SKM-1 (cell line): Measurements from ENCODE around the gene DNAJC5.
"Not testable (repeated sequence)": the region's sequence is repeated elsewhere in the genome, so short reads cannot be mapped to it uniquely, and the experiment has no call there.

Experiments
- DNase-seq: peaks from one replicate; lab custom pipeline; 2025; ENCODE audit not compliant: unreplicated experiment; lab: John Stamatoyannopoulos, UW

Gene DNAJC5

DNA sequence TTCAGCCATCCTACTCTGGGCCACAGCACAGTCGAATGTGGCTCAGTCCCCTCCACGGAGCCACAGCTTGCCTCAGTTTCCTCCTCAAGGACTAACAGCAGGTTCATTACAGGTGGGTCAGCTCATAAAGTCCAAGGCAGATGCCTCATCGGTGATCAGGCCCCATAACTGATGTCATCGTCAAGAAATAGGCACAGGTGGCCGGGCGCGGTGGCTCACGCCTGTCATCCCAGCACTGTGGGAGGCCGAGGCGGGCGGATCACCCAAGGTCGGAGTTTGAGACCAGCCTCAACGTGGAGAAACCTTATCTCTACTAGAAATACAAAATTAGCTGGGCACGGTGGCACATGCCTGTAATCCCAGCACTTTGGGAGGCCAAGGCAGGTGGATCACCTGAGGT lies 57.8 kb downstream of the DNAJC5 start:
- no peak for DNase-seq

DNA sequence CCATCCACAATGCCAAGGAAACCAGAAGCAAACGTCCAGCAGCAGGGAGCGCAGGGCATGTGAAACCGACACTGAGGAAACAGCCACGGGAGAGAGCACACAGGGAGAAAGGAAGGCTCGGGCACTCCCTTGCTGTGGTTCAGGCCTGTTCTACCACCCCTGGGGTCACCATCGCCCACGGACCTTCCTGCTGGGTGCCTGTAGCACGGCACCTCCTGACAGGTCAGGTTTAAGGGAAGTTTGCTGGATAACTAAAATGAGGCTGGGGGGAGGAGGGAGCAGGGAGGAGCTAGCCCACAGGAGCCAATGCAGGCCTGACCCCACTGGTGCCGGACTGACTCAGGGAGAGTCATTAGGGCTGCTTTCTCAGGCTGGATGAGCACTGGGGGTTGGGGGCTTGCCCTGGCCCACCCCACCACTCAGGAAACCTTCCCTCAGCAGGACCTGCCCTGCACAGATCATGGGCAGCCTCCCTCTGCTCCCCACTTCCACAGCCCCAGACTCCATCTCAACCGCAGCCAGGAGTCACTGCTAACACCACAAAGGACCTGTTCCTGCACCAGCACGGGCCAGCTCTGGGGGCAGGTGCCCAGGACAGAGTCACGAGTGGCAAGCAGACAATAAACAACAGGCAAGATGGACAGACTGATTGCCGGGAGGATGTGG lies 59.0 kb downstream of the DNAJC5 start:
- no peak for DNase-seq

DNA sequence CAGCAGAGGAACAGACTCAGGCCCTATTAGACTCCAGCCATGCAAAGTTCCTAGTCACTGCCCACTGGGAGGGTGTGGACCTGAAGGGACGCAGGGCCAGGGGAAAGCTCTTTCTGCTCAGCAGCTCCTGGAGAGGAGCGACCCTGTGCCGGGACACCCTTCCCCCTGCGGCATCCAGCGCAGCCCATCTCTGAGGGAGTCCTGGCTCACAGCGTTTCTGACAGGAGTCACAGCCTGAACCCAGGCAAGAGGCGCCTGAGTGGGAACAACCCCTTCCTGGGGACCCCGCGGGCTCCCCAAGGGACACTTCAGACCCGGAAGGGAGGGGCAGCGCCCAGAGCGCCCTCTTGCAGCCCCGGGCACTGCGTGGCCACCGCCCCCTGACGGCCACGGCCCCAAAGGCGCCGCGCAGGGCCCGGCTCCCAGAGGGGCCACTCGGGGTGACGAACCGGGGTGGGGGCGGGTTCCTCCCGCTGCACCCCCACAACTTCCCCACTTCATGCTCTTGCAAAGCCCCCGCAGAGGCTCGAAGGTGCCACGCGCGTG lies 60.4 kb downstream of the DNAJC5 start:
- DNase-seq, result no peak

DNA sequence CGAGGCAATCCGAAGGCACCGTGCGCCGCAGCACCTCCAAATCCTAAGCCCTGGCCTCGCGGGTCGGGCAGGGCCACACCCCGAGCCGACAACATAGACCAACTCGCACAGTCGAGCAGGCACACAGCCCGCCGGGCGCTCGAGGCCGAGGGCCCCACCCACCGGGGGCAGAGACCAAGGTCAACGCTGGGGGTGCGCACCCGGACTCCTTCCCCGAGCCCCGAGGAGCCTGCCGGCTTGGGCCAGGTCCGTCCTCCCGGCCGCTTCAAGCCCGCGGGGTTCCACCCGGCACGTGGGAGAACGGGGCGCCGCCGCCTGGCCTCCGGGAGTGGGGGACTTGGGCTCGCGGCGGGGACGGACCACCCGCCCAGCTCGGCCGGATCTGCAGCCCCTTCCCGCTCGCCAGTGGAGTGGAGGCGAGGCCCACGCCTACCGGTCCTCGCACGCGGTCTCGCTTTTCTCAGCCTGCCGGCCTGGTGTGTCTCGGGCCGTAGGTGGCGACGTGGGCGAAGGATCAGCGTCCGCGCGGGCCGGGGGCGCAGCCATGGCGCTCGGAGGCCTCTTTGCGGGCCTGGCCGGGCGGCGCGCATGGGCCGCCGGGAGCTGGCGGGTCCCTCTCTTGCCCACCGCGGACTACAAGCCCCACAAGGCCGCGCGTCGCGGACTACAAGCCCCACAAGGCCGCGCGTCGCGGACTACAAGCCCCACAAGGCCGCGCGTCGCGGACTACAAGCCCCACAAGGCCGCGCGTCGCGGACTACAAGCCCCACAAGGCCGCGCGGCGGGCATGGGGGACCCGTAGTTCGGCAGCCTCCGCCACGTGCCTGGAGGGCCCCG lies 61.1 kb downstream of the DNAJC5 start, which contains the start of gene UCKL1:
Gene UCKL1 (minus strand): TSS at position 590 of the 837 bp plus-strand sequence. CDS start 44 bp downstream, at position 546.
- DNase-seq, result peak; percentile 70

DNA sequence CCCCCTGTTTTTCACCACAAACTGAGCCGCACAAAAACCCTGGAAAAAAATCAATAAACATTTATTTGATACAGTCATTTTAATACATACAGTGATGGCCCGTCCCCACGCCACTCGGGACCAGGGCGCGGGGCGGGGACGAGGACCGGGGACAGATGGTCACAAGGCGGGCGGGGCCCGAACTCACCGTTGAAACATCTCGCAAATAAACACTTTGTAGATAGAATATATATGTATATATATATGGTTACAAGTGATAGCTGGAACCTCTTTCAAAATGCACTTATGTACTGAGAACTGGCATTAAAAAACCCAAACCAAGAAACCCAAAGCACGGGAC lies 61.7 kb downstream of the DNAJC5 start:
- DNase-seq, result no peak

DNA sequence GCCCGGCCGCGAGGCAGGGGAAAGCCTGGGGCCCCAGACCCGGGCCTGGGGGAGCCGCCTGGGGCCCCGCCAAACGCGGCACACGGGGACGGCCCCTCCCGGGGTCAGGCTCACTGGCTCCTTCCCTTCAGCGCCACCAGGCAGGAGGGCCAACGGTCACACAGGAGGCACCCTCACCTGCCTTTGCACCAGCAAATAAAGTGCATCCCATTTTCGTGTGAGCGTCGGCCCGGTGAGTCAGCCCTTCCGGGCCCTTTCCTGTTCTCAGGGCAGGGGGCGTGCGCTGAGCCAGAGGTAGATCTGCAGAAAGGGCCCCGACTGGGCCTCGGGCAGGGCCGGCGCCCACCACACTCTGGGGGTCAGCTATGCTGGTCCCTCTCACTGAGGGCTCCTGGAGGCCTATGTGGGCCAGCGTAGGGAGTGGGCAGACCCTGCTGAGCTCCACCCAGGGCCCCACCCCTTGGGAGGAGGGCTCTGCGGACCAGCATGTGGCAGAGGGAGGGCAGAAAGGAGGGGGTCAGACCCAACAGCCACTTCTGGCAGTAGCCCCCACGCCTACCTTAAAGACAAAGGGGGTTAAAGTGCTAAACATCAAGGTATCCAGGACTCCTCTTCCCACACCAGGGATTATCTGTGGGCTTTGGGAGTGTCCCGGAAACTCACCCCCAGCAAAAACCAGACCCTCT lies 62.2 kb downstream of the DNAJC5 start:
- no peak for DNase-seq

DNA sequence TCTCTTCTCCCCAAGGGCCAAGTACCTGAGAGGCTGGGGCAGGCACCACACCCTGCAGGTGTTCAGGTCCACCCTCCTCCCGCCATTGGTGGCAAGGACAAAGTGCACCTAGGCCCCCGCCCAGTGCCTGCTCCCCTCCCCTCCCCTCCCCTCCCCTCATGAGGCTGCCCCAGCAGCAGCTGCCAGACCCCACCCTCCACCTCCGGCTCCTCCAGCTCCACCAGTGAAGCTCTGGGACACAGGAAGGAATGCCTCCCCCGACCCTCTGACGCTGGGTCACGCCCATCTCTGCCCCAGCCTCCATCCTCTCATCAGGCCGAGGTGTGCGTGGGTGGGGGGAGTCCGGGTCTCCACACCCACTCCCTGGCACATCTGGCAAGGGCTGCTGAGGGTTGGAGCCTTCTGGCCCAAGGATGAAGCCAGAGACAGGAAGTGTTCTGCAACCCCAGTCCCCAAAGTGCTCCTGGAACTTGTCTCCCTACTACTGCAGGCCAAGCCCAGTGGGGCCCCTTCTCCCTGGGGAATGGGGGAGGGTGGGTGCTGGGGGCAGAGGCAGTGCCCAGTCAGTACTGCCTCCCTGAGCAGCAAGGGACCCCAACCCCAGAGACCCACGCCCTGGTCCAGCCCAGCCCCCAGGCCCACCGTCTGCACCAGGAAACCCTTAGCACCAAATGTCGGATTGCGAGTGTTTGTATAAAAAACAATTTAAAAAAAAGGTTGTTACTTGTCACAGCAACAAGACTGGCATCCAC lies 62.9 kb downstream of the DNAJC5 start:
- no peak for DNase-seq

DNA sequence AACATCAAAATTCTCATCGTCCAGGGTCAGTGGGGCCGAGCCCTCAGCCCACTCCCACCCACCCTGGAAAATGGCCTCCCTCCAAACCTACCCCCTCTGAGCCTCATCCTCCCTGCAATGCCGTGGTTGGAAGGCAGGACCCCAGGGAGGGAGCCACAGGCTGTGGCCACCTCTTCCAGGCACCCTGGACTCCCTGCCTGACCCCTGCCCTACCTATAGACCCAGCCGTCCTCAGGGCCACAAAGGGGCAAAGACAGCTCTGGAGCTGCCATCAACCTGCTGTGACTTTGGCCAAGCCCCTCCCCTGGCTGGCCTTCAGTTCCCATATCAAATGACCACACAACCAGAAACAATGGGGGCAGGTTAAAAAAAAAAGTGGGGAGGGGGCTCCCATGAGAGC lies 63.5 kb downstream of the DNAJC5 start:
- no peak for DNase-seq

DNA sequence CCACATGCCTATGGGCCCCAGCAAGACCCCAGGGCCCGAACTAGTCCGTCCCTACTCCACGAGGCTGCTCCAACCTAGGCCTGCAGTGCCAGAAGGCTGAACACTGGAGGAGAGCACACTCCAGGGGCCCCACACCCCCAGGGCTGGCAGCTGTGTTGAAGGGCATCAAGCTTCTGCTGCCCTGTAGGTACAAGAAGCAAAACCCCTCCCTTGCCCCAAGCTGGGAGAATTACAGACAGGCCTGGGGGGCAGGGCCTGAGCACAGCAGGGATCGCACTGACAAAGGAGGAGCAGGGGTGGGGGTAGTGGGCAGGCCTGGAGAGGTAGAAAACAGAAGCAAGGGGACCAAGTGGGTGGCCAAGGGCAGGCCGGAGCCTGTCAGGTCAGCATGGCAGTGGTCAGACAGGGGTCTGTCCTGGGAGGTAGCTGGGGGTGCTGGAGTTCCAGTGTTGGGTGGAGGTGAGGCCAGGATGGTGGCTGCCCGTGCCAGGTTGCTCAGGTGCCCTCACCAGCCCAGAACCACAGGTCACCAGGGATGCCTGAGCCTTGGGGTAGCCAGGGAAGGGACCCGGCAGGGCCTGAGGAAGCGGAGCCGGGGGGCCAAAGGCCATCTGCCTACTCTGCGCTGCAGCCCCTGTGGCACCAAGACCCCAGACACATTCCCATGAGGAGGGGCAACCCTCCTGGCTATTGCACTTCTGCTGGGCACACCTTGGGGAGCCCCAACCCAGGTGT lies 64.2 kb downstream of the DNAJC5 start:
- no peak for DNase-seq

DNA sequence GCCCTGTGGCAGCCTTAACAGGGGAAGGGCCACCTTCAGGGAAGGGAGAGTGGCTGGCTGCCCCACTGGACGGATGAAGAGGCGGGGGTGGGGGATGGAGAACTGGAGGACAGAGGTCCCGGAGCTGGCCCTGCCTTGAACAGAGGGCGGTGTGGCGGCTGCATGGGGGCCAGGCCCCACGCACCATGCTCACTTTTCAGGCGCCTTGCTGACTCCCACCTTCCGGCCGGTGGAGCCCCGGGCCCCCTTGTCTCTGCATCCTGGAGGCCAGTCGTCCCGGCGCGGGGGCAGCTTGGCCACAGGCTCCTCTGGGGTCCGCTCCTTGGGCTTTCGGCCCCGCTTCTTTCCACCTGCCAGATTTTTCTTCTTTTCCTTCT lies 64.8 kb downstream of the DNAJC5 start:
- no peak for DNase-seq

DNA sequence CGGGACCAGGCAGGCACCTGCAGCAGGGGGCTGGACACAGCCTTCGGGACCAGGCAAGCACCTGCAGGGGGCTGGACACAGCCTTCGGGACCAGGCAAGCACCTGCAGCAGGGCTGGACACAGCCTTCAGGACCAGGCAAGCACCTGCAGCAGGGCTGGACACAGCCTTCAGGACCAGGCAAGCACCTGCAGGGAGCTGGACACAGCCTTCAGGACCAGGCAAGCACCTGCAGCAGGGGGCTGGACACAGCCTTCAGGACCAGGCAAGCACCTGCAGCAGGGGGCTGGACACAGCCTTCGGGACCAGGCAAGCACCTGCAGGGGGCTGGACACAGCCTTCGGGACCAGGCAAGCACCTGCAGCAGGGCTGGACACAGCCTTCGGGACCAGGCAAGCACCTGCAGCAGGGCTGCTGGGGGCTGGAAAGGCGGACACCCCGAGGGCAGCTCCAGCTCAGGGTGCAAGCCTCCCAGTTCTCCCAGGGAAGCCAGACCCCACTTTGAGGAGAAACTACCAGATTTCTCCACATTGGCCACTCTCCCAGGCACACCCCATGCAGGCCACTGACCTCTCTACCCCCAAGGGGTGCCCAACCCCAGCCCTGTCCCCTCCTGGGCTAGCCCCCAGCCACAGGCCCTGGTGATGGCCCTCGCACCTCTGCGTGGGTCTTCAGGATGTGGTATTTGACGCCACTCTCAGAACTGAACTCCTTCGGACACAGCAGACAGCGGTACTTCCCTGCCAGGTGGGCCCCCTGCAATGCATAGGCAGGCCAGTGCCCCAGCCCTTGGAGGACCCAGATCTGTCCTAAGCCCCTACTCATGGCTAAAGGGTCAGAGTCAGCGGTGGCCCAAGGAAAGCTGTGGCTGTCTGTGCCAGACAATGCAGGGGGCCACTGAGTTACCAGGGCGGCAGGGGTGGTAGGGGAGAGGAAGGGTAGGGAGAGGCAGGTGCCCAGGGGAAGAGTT lies 66.0 kb downstream of the DNAJC5 start:
- not testable (repeated sequence) for DNase-seq

DNA sequence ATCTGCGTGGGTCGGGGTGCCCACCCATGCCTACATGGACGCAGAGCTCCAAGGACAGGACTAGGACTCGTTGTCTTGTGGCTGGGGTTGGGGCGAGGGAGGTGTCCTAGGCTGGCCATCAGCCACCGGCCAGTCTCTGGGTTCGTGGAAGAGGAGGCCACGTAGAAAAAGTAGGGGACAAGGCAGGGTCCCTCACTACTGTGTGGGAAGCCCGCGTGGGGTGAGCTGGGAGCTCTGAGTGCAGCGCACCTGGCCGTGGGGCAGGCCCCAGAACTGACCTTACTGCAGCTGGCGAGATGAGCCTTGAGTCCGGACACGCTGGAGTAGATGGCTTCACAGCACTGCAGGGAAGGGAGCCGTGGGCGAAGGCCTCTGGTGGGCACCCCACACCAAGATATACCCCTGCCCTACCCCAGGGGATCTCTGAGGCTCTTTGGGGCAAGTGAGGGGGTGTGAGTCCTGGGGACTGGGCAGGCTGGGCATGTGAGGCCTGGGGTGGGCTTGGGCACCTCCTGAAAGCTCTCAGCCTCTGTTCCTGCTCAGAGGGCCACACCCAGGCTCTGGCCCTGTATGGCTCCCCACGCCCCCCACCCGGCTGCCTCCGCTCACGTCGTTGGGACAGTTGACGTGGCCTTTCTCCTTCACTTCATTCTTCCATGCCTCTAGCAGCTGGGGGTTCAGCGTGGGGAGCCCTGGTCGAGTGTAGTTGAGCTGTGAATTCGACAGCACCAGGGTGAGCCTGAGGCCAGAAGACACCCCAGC lies 66.9 kb downstream of the DNAJC5 start:
- no peak for DNase-seq

DNA sequence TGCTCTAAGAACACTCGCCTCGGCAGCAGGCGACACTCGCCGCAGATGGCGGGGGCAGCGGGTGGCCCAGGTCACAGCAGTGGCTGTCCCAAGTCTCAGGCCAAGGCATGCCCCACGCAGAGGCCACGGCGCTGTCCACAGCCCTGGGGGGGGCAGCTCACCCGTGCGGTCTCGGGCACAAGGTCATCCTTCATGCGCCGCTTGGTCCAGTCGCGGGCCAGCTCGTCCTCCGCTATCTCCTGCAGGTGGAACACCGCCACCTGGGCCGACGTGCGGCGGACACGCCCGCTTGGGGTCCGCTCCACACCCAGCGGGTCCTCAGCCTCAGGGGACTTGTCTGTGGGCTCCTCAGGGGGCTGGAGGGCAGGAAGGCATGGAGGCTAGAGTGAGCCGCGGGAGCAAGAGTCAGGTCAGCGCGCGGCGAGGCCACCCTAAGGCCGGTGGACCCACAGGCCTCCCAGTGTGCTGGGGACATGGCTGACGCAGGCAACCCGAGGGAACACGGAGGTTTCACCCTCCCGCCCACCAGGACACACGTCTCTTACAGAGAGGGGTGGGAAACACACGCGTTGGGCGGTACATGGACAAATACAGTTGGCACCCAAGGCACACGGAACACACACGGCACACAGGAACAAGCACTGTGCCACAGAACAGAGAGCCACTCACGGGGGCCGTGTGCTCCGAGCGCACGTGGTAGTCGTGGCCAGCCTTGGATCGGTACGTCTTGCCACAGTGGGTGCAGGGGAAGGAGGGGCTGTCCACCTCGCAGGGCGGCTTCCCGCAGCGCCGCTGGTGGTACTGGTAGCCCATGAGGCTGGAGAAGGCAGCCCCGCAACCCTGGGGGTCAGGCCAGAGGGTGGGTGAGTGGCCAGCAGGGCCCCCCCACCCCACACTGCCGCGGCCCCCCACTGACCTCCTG lies 67.8 kb downstream of the DNAJC5 start:
- DNase-seq, result no peak

DNA sequence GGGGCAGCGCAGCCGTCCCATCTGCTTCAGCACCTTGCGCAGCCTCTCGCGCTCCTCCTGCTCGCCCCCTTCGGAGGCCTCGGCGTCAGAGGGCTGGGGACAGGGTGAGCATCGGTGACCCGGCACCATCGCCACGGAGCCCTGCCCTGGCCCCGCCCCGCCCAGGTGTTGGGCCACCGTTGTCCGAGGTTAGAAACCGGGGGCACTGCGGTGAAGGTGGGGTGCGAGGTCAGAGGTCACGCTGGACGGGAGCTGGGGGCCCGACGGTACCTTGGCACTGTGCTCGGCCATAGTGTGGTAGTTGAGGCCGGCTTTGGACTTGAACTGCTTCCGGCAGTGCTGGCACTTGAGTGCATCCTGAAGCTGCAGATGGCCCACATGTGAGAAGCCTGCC lies 68.4 kb downstream of the DNAJC5 start:
- no peak for DNase-seq

DNA sequence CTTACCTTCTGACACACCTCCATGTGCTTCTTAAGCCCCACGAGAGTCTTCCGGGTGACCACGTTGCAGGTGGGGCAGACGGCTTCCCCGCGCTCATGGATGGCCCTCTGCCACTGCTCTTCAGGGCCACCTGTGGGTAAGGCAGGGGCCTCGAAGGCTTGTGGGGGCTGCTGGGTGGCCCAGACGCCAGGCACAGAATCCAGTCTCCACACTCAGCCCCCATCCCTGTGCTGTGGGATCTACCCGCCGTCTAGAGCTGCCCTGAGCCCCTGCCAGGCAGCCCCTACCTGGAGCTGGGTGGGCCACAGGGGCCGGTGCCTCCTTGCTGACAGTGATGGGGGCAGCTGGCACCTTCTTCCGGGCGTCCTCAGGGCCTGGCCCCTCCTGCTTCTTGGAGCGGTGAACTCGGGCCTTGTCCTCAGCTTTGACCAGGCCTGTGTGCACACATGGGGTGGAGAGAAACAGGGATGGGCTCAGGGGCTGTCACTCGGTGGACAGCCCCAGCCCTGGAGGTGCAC lies 68.9 kb downstream of the DNAJC5 start:
- DNase-seq, result no peak

DNA sequence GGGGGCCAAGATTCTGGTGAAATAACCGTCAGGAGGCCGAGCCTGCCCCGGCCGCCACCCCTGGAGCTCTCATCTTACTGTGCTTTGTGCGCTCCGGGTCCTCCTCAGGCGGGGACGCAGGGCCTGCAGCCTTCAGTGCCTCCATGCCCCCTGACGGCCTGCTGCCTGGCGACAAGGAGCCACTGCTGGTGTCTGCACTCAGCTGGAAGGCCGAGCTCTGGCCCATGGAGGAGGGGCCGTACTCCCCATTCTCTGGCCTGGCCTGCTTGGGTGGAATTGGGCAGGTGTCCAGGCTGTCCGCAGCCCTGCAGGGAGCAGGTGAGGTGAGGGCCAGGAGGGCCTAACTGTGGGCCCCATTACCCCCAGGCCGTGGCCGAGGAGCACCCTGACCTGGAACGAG lies 69.5 kb downstream of the DNAJC5 start:
- DNase-seq, result no peak
